GM06990 (cell line): Measurements from ENCODE around the gene CENPX.

ENCODE experiments used
- DNase-seq: peaks from one replicate; pipeline ENCODE4 v3.0.0-alpha.2; 2011; ENCODE audit not compliant: insufficient read length; ENCODE audit errors: extremely low read depth
- H3K27me3 ChIP-seq: replicated peaks from 2 replicates; pipeline ENCODE4 v1.6.0; 2011; ENCODE audit warnings: low read length; ENCODE audit not compliant: control insufficient read depth, insufficient read depth
- H3K36me3 ChIP-seq: 2 replicates; pipeline ENCODE4 v1.5.1; 2011; ENCODE audit warnings: low read length; ENCODE audit not compliant: control insufficient read depth, insufficient read depth
- H3K4me3 ChIP-seq: replicated peaks from 2 replicates; pipeline ENCODE4 v1.5.1; 2011; ENCODE audit warnings: low read depth, mild to moderate bottlenecking, control low read depth, low read length
- CTCF ChIP-seq: IDR thresholded peaks from 2 replicates; pipeline ENCODE4 v1.5.1; 2011; ENCODE audit warnings: low read length, control low read depth, mild to moderate bottlenecking, inconsistent platforms; ENCODE audit not compliant: insufficient read depth, poor library complexity, severe bottlenecking

Gene CENPX

GRCh38 chr17:81998212-81998611, 24.5 kb downstream of the CENPX start:
- H3K27me3 ChIP-seq: no peaks in the 10 kb centered on the region
- no peak for TF ChIP-seq CTCF
- no peak overlapping the region for H3K4me3 ChIP-seq
- peaks cover 5% of the 10 kb centered on the region for H3K36me3 ChIP-seq
- no peak for DNase-seq

DNA sequence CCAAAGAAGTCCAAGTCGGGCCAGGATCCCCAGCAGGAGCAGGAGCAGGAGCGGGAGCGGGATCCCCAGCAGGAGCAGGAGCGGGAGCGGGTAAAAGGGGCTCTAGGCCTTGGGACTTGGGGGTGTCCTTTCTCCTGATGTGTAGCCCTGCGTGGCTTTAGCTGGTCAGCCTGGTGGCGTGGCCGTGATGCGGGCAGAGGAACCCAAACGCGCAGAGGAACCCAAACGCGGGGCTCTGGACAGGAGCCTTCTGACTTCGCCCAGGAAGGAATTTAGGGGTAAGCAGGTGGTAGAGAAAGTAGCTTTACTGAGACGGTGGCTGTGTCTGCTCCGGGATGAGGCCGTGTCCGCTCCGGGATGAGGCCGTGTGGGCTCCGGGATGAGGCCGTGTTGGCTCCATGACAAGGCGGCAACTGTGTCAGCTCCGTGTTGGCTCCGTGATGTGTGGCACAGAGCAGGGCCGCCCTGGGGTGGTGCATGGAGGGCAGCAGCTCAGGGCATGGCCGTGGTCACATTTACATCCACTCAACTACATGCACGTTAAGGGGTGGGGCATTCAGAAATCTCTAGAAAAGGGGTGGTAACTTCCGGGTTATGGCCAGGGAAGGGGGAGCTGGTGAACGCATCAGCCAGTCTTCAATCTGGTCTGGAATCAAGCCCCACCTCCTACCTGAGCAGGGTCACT, 25.8 kb downstream of the CENPX start:
- Histone ChIP-seq H3K27me3 (no peaks in the 10 kb centered on the region), H3K36me3 (peaks cover 5% of the 10 kb centered on the region), H3K4me3 (no peak overlapping the region)
- no peak for DNase-seq
- no peak for TF ChIP-seq CTCF

DNA sequence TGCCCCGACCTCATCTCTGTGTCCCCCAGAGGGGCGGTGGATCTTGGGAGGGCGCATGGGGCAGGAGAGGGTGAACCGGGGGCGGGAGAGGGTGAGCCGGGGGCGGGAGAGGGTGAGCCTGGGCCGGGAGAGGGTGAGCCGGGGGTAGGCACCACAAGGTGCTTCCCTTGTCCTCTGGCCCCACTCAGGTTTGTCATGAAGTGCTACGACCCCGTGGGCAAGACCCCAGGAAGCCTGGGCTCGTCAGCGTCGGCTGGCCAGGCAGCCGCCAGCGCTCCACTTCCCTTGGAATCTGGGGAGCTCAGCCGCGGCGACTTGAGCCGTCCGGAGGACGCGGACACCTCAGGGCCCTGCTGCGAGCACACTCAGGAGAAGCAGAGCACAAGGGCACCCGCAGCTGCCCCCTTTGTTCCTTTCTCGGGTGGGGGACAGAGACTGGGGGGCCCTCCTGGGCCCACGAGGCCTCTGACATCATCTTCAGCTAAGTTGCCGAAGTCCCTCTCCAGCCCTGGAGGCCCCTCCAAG, 26.4 kb downstream of the CENPX start:
- peaks cover 5% of the 10 kb centered on the region for H3K36me3 ChIP-seq
- H3K27me3 ChIP-seq: no peaks in the 10 kb centered on the region
- DNase-seq: no peak
- no peak for TF ChIP-seq CTCF
- no peak overlapping the region for H3K4me3 ChIP-seq

DNA sequence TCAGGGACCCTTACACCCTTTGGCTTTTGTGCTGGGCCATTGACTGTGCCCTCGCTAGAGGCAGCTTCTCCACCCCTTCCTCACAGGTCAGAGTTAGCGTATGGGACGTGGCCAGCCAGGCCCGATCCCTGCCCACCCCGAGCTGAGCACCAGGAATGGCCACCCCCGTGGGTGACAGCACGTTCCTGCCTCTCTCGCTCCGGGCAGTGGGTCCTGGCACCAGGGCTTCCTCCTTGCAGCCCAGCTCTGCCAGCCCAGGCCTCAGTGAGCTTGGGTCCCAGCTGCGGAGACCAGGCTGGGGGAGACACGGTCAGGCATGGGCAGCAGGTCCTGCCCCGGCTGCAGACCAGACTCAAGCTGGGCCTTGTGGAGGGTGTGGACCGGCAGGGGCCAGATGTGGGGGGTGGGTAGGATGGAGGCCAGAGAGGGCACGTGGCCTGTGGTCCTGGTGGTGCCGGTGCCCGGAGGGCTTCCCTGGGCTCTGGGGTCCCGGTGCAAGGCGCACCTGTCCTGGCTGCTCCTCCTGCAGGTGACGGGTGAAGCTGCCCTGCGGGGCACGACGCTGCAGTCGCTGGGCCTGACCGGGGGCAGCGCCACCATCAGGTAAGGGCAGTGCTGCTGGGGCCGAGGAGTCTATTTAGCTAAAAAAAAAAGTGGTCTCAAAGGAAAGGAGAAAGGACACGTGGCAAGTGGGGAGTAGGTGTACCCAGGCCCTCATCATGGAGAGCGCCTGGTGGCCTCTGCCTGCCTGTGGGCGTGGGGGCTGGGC, 27.0 kb downstream of the CENPX start:
- Histone ChIP-seq H3K36me3 (peaks cover 5% of the 10 kb centered on the region), H3K4me3 (no peak overlapping the region), H3K27me3 (no peaks in the 10 kb centered on the region)
- no peak for DNase-seq
- TF ChIP-seq CTCF: no peak

- Histone ChIP-seq H3K36me3 (peaks cover 5% of the 10 kb centered on the region), H3K4me3 (no peak overlapping the region), H3K27me3 (no peaks in the 10 kb centered on the region)
- no peak for TF ChIP-seq CTCF
- no peak for DNase-seq
Observed at GRCh38 chr17:81994593-81995462, 27.9 kb downstream of the CENPX start.
